C1 segment of cervical spinal cord (tissue), 14 donors: Measurements from ENCODE around the gene DOCK4.

Experiments
- DNase-seq, 14 donors: peaks; one replicate each; lab custom pipeline; 2025; lab: John Stamatoyannopoulos, UW

Gene DOCK4

DNA sequence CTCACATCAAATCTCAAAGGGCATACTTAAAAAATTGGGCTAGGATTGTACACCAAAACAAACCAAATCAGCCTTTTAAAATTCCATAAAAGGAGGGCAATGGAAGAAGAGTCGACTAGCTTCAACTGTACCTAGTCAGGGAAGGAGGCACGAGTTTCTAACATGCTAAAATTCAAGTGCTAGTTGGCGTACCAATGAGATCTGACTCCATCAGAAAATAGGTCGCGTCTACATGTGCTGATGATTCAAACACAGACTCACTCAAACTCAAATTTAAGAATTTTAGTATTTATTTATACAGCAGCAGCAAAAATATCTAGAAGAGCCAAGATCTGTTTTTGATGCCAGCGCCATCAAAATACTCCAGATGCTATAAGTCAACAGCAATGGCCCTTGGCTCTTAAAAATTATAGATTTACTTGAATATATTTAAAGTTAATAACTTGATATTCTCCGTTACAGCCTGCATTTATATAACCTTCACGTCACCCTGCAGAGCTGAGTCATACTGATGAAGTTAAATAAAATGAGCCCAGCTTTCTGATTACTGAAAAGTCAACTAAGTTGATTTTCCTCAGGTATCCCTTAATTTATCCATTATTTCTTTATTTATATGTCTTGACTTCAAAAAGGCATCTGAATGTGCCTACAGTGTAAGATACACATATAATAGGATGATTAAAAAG is 341.8 kb downstream of the DOCK4 start:
- DNase-seq, result no peak

DNA sequence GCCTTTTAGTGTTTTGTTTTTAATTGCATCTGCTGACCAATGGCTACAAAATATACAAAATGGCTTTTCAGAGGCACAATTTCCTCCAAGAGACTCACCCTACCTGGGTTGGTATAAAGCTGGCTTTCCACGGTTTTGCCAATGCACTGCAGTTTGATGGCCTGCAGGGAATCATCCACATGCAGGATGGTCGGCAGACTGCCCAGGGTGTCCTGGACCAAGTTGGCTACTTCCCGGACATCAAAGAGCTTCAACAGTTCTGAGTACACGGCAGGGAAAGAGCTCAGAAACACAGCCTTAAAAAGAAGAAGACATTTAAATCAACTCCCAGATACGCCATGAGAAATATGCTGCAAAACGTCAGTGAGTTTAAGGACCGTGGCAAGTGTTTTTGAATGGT is 342.9 kb downstream of the DOCK4 start:
- DNase-seq, result peak in 2 of 14 donors; percentile 7 to 37

DNA sequence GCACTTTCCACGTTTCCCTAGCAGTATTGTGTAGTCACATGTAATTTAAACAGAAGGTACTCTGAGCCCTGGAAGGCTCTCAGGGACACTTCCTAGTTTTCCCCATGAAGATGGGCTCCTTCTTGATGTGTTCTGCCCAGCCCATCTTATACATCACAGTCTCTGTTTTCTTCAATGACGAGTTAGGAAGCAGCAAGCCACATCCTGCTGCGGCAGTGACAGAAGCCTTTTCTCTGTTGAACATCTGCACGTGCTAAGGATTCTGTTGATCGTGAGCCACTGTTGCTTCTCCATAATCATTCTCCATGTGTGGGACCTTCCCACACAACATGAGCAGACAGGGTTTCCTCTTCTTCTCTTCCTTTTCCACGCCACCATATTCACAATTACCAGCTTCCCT is 346.0 kb downstream of the DOCK4 start:
- no peak for DNase-seq

DNA sequence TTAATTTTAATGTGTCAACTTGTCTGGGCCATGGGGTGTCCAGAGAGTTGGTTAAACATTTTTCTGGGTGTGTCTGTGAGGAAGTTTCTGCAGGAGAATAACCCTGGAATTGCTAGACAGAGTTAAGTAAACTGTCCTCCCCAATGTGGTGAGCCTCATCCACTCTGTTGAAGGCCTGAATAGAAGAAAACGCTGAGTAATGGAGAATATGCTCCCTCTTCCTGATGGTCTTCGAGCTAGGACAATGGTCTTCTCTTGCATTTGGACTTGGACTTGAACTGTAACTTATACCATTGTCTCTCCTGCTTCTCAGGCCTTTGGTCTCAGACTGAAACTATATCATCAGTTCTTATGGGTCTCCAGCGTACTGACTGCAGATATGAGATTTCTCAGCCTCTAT is 347.9 kb downstream of the DOCK4 start:
- no peak for DNase-seq

DNA sequence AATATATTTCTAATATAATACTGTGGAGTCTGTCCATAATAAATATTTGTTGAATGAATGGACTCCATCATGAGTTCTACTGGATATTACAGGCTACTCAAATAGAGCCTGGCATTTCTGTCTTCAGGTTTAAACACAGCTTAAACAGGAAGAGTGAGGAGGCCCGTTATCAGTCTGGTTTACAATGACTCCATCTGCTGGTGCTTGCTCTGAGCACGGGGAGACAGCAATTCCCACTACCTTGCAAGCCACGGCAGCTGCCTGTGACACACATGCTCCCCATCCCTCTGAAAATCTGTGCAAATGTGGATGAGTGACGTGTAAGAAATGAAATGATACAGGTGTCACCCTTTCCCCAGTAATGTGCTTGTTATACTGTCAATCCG is 350.4 kb downstream of the DOCK4 start:
- DNase-seq, result no peak

DNA sequence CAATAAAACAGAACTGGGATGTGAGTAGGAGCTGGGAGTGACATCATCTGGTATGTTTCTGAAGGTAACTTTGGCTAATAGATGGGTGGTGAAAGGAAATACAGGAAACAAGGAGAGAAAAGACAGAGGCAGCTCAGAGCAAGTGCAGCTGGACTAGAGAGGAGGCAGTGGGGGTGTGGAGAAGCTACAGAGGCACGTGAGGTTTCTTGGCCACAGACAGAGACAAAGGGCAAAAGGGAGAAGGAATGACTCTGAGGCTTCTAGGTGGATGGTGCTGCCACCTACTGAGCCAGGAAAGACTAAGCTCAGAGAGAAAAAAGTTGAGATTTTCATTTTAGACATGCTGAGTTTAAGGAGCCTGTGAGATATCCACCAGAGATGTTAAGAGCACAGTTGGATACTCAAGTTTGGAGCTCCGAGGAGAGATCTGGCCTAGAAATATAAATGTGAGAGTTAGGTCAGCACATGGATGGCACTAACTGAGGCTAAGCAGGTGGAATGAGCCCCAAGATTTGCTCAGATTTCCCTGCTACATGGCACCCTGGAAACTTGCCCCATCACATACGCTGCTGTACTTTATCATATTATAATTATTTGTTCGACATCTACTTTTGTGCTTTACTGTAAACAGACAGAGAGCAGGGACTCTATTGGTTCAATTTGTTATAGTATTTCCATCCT is 350.9 kb downstream of the DOCK4 start:
- peak in 8 of 14 donors; percentile 14 to 29 (median 24) for DNase-seq

DNA sequence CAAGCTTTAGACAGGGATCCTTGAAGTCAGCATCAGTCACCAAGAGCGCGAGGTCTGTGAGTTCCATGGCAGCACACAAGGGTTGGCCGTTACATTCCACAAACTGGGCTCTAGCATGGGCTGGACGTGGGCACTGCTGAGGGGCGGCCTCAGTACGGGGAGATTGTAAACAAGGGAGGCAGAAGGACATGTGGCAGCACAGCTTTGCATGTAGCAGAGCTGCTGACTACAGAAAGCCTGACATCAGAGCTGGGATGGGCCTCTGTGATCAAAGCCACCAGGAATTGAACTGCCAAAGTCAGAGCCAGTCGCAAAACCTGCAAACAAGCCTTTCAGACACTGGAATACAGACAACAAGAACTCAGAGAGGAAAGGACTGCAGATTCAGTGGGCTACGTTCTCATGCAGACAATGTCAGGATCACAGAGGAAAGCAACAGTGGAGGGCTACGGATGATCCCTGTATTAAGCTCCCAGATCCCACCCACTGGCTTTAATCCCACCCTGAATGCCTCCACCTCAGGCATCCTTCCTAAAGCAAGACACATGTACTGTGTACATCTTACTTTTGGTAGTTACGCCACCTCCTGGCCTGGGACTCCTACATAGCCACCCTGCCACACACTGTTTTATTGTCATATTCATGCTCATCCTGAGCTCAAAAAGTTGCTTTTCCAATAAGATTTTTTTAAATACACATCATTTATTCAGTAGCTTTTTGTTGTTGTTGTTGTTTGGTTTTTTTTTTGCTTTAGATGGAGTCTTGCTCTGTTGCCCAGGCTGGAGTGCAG is 352.8 kb downstream of the DOCK4 start:
- peak in 1 of 14 donors; percentile 17 for DNase-seq

DNA sequence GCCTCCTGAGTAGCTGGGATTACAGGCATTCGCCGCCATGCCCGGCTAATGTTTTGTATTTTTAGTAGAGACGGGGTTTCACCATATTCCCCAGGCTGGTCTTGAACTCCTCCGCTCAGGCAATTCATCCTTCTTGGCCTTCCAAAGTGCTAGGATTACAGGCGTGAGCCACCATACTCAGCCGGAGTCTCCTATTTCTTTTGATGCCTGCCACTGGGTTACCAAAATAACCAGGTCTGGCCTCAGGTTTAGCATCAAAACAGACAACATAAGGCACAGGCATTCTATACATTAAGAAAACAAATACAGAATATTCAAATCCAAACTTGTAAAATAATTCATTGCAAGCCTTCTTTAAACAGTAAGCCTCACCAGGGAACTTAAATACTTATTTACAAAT is 354.1 kb downstream of the DOCK4 start:
- DNase-seq, result no peak

DNA sequence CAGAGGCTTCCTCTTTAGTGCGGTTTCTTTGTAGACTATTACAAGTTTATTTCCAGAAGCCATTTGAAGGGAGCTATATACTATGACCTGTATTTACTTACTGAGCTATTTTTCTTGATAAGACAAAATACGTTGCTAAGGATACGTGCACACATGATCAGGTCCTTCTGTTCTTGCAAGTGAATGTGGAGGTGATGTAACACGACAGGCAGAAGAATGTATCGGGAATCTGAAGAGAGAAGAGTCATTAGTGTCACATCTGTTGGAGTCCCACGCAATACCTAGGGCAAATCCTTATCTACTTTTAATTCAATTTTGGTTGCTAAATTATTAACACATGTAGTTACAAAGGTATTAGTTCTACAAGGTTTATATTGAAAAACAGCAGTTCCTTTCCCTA is 359.3 kb downstream of the DOCK4 start:
- no peak for DNase-seq

DNA sequence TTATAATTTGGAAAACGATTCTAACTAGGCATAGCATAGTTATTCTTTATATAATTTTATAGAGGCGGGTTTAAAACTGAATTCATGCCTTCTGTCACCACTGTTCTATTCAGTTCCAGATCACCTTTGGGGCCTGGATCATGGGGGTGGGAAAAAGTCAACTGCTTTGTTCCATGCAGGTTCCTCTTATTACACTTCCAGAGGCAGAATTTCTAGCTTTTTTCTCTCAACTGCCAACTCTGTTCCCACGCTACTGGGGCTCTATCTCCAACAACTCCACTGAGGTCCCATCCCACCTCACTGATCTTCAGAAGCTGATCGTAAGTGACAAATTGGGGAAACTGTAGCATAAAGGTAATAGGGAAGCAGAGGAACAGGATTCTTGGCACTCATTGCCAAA is 360.3 kb downstream of the DOCK4 start:
- no peak for DNase-seq

DNA sequence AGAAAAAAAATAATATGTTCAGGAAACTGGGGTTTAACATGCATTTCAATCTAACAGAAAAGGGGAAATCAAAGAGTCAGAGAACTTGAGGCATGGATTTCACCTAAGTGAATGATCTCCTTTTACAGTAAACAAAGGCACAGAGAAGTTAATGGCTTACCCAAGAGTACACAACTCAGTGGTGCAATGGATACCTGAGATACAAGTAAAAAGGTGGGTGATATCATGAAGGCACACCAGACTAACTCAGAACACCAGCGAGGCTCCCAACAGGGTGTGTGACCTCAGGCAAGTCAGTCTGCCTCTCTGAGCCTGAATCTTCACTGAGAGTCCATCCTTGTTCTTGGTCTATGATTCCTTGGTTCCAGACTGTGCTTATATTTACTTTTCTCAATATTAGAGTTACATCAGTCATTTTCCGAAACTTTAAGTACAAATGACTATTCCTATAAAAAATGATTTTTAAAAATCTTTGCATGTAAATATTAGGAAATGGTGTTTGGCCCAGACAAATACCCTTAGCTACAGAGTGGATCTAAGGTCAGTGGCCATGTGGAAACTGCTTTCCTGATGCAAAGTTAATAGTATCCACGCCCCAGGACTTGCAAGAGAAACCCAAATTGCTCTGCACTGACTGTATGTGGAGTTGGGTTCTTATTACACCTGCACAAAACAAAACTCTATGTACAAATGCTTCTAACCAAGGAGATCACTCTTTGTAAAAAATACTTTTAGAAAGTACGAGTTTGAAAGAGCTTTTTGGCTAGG is 361.1 kb downstream of the DOCK4 start:
- no peak for DNase-seq

DNA sequence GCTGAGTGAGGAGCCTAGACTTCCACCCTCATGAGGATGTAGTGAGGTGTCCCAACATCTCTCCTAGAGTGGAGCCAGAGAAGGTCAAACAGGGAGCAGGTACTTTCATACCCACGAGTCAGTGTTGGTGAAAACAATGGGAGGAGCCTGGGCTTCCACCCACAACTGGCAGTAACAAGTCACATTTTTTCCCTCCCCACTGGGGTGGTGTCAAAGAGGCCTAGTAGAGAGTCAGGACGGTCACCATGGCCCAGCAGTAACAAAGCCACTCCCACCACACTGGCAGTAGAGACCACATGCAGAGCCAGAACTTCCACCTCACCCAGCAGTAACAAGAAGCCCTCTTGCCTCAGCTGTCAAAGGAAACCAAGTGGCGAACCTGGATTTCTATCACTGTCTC is 363.7 kb downstream of the DOCK4 start:
- DNase-seq, result no peak

DNA sequence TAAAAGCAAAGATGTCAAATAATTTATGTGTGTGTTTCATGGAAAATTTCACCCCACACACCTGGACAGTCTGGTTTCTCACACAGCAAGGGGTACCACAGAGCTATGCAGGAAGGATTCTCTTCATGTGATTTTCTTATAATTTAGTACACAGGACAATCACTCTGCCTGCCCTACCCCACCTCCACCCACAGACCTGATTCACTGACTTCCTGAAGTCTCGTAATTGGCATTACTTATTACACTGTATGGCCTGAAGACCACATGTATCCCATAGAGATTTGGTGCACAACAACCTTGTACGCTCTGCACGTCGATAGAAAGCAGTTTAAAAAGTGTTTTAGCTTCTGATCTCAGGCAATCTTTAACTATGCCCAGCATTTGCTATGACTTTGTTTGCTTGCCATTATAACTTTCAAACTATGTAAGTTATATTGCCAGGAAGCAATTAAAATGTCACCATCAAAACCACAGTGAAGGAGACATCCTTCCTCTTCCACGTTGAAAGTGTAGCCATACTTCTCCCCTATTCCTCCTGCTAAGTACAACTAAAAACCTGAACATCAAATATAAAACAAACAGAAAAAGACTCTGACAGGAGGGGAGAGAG is 364.5 kb downstream of the DOCK4 start:
- no peak for DNase-seq

DNA sequence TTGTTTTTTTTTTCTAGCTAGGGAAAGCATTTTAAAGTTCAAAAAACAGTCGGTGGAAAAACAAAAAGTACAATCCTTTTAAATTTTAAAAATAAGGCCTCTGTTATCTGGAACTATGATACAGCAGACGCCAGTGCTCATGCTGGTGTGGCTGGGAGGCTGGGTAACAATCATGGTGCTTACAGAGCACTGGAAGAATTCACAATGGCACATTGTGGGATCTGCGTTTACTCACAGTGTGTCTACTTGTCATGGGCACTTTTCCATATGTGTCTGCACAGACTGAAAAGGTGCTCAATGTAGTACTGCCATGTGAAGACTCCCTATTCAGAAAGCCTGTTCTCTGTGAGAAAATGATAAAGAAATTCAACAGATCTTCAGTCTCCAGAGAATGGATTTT is 365.7 kb downstream of the DOCK4 start:
- DNase-seq, result no peak

DNA sequence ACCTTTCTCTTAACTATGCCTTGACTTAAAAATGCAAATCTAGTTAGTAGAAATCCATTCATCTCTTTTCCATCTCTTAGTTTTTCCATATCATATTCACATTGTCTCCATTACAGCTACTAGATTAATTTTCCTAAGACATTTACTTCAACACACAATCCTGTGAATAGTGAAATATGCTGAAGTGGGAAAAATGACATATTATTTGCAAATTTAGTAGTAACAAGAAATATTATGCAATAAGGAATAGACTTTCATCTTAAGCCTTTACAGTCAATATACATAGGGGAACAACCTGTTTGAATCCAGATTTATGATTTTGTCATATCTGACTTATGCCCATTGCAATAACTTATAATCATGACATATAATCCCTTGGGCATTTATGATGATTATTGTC is 366.9 kb downstream of the DOCK4 start:
- no peak for DNase-seq

DNA sequence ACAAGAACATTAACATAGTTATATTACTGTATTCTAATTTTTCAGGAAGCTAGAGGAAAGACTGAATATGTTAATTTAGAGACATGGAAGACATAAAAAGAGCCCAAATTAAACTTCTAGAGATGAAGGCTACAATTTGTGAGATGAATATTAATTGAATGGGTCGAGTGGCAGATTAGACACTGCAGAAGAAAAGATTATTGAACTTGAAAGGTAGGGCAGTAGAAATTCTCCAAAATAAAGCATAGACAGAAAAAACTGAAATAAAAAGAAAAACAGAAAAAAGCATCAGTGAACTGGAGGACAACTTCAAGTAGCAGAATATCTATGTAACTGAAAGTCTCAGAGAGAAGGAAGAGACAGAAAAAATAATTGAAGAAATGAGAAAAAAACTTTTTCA is 369.6 kb downstream of the DOCK4 start:
- no peak for DNase-seq

DNA sequence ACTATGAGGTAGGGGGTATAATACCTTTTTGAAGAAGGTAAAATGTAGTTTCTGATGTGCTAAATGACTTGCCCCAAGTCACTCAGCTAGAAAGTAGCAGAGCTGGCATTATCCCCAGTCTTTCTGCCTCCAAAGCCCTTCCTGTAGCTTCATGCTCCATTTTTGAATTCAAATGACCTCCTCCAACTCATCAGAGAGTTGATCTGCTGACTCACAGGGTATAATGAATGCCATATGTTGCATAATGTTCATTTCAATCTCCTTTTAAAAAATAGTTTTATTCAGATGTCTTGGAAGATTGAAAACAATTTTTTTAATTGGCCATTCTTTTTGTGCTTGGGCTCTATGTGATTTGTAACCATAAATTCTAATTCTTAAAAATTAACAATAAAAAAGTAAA is 371.1 kb downstream of the DOCK4 start:
- DNase-seq, result no peak

DNA sequence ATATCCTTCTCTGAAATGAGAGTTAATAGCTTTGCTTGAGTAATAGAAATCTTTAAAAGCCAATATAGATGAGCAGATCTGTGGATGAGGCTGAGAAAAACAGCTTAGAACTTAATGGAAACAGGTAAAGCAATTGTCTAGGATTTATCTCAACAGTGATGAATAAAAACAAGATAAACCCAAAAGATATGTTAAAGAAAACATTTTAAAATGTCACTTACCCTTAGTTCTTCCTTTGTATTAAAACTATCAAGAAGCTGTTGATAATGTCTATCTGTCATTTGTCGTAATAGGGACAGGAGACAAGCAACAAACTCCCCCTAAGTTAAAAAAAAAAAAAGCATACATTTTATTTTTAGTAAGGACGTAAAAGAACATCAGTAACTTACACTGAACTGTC is 371.8 kb downstream of the DOCK4 start:
- no peak for DNase-seq

DNA sequence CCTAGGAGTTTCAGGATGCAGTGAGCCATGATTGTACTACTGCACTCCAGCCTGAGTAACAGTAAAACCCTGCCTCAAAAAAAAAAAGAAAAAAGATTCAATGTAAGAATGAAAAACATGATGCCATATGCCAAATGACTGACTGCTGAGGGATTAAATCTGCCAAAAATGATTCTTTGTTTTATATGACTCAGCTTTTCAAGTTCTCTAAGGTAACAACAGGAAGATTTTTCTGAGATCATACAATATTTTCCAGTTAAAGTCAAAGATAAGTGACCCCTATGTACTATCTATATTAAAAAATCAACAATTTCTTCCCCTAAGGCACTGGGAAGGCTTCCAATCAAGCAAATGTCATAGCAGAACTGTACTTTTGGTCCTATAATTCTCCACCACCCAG is 372.7 kb downstream of the DOCK4 start:
- DNase-seq, result no peak

DNA sequence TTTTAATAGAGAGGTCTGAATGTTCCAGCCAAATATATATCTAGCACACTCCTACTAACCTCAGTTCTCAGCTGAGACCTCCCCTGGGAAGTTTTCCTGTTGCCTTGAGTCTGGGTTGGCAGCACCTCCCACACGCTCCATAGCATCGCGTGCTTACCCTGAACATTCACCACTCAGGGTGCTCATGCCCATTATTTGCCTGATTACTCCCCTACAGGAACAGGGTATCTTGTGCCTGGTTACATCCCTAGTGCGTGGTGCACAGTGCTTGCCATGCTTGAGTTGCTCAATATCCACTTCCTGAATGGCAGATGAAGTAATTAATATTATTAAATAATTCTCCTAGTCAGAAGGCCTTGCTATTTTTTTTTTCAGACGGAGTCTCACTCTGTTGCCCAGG is 374.0 kb downstream of the DOCK4 start:
- DNase-seq, result no peak

DNA sequence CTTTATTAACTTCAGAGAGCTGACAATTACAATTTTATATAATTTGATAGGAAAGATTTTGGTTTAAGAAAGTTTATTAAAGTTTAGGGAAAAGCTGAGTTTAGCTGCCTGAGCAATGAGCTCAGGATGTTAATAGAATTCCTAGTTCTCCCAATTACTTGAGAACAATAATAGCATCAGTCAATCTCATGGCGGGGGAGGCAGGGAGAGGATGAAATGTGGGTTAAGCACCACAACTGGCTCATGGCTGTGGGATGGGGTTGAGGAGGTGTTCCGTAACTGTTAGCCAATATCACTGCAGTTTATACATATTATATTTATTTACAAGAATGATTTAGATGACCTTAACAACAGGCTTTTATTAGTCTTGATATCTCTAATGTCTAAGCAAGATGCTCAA is 377.0 kb downstream of the DOCK4 start:
- no peak for DNase-seq
